Right hindlimb (tissue), 1 donor: Measurements from ENCODE around the gene ZBTB7C.
"Not testable (repeated sequence)": the region's sequence is repeated elsewhere in the genome, so short reads cannot be mapped to it uniquely, and the experiment has no call there.

Source experiments
- DNase-seq: peaks from one replicate; pipeline ENCODE4 v3.0.0-alpha.2; 2018

ZBTB7C gene

GRCh38 chr18:48408727-48409590, at the start of gene ZBTB7C:
ZBTB7C (minus strand) TSS chr18:48409383.
- peak; percentile 55 for DNase-seq

- DNase-seq, result no peak
These were observed 47.7 kb upstream of the ZBTB7C start for GRCh38 chr18:48456838-48457237.

- peak; percentile 76 for DNase-seq
These were observed 46.6 kb upstream of the ZBTB7C start for GRCh38 chr18:48455555-48456478.

- no peak for DNase-seq
These were observed 45.1 kb upstream of the ZBTB7C start for GRCh38 chr18:48454261-48454757.

GRCh38 chr18:48453330-48454066, 44.3 kb upstream of the ZBTB7C start:
- peak; percentile 65 for DNase-seq

- DNase-seq, result peak; percentile 49
These were observed 43.7 kb upstream of the ZBTB7C start for GRCh38 chr18:48452861-48453323.

GRCh38 chr18:48450685-48451084, 41.5 kb upstream of the ZBTB7C start:
- no peak for DNase-seq

GRCh38 chr18:48446582-48447225, 37.5 kb upstream of the ZBTB7C start:
- DNase-seq, result peak; percentile 92

- peak; percentile 69 for DNase-seq
These were observed 36.4 kb upstream of the ZBTB7C start for GRCh38 chr18:48445540-48445939.

- no peak for DNase-seq
These were observed 33.6 kb upstream of the ZBTB7C start for GRCh38 chr18:48442761-48443160.

GRCh38 chr18:48441405-48441881, 32.3 kb upstream of the ZBTB7C start:
- DNase-seq, result peak; percentile 87

- DNase-seq, result no peak
These were observed 31.7 kb upstream of the ZBTB7C start for GRCh38 chr18:48440924-48441323.

- DNase-seq, result no peak
These were observed 27.7 kb upstream of the ZBTB7C start for GRCh38 chr18:48436907-48437306.

GRCh38 chr18:48434382-48434781, 25.2 kb upstream of the ZBTB7C start:
- DNase-seq, result not testable (repeated sequence)

GRCh38 chr18:48433541-48433940, 24.4 kb upstream of the ZBTB7C start:
- no peak for DNase-seq

GRCh38 chr18:48430150-48430549, 21.0 kb upstream of the ZBTB7C start:
- no peak for DNase-seq

GRCh38 chr18:48428475-48429177, 19.4 kb upstream of the ZBTB7C start:
- peak; percentile 76 for DNase-seq

- no peak for DNase-seq
These were observed 13.8 kb upstream of the ZBTB7C start for GRCh38 chr18:48422947-48423378.

- no peak for DNase-seq
These were observed 10.3 kb upstream of the ZBTB7C start for GRCh38 chr18:48419277-48420022.

GRCh38 chr18:48418539-48419276, 9.5 kb upstream of the ZBTB7C start:
- DNase-seq, result no peak
